Measurements from ENCODE around the gene NCKAP5.

Gene NCKAP5

GRCh38 chr2:132902626-132903025 is 665.6 kb downstream of the NCKAP5 start:
- no peak for DNase-seq

- no peak for DNase-seq
Measured at GRCh38 chr2:132901661-132902060, 666.6 kb downstream of the NCKAP5 start.

GRCh38 chr2:132897111-132897510 is 671.2 kb downstream of the NCKAP5 start:
- no peak for DNase-seq

- no peak for DNase-seq
Measured at GRCh38 chr2:132896073-132896472, 672.2 kb downstream of the NCKAP5 start.

GRCh38 chr2:132891498-132891897 is 676.8 kb downstream of the NCKAP5 start:
- DNase-seq, result no peak

GRCh38 chr2:132886574-132886973 is 681.7 kb downstream of the NCKAP5 start:
- no peak for DNase-seq

GRCh38 chr2:132884705-132885104 is 683.6 kb downstream of the NCKAP5 start:
- peak; percentile 57 for DNase-seq

- no peak for DNase-seq
Measured at GRCh38 chr2:132884292-132884691, 684.0 kb downstream of the NCKAP5 start.

- no peak for DNase-seq
Measured at GRCh38 chr2:132883430-132883829, 684.8 kb downstream of the NCKAP5 start.

- no peak for DNase-seq
Measured at GRCh38 chr2:132881546-132881945, 686.7 kb downstream of the NCKAP5 start.

GRCh38 chr2:132877923-132878322 is 690.3 kb downstream of the NCKAP5 start:
- no peak for DNase-seq

- DNase-seq, result no peak
Measured at GRCh38 chr2:132876745-132877391, 691.4 kb downstream of the NCKAP5 start.

GRCh38 chr2:132875193-132875592 is 693.1 kb downstream of the NCKAP5 start:
- no peak for DNase-seq

GRCh38 chr2:132873738-132874137 is 694.5 kb downstream of the NCKAP5 start:
- DNase-seq, result no peak

- no peak for DNase-seq
Measured at GRCh38 chr2:132871831-132872230, 696.4 kb downstream of the NCKAP5 start.

GRCh38 chr2:132863961-132864360 is 704.3 kb downstream of the NCKAP5 start:
- no peak for DNase-seq

- no peak for DNase-seq
Measured at GRCh38 chr2:132860220-132860619, 708.0 kb downstream of the NCKAP5 start.

GRCh38 chr2:132859590-132859989 is 708.7 kb downstream of the NCKAP5 start:
- DNase-seq, result no peak

GRCh38 chr2:132857319-132857718 is 710.9 kb downstream of the NCKAP5 start:
- DNase-seq, result no peak

- no peak for DNase-seq
Measured at GRCh38 chr2:132850688-132851087, 717.6 kb downstream of the NCKAP5 start.

GRCh38 chr2:132849118-132849517 is 719.1 kb downstream of the NCKAP5 start:
- no peak for DNase-seq

- DNase-seq, result no peak
Measured at GRCh38 chr2:132845339-132845738, 722.9 kb downstream of the NCKAP5 start.

- no peak for DNase-seq
Measured at GRCh38 chr2:132844585-132844984, 723.7 kb downstream of the NCKAP5 start.

GRCh38 chr2:132837769-132838168 is 730.5 kb downstream of the NCKAP5 start:
- DNase-seq, result no peak

- DNase-seq, result no peak
Measured at GRCh38 chr2:132830321-132830827, 737.9 kb downstream of the NCKAP5 start.
